Activated T-cell treated with anti-CD3 and anti-CD28 coated beads for 48 hours (primary cell): ENCODE measurements around the gene PAX5.
"Not testable (repeated sequence)": the region's sequence is repeated elsewhere in the genome, so short reads cannot be mapped to it uniquely, and the experiment has no call there.

Source experiments
- DNase-seq: peaks from one replicate; pipeline ENCODE4 v3.0.0-alpha.2; 2020; ENCODE audit warnings: low read depth

PAX5 gene

GRCh38 chr9:37033682-37034304 lies at the start of gene PAX5:
TSS of gene PAX5 (minus strand) at chr9:37034268. CDS start at chr9:37034031, 237 bp downstream.
- no peak for DNase-seq

- DNase-seq = no peak
These were observed 49.6 kb upstream of the PAX5 start for GRCh38 chr9:37083654-37084053.

- DNase-seq = no peak
These were observed 48.2 kb upstream of the PAX5 start for GRCh38 chr9:37082214-37082765.

GRCh38 chr9:37081507-37081906 lies 47.4 kb upstream of the PAX5 start:
- not testable (repeated sequence) for DNase-seq

GRCh38 chr9:37080165-37080628 lies 46.1 kb upstream of the PAX5 start:
- peak; percentile 6 for DNase-seq

GRCh38 chr9:37079370-37080164 lies 45.5 kb upstream of the PAX5 start:
- peak; percentile 85 for DNase-seq

GRCh38 chr9:37074790-37075189 lies 40.7 kb upstream of the PAX5 start:
- DNase-seq = not testable (repeated sequence)

GRCh38 chr9:37066139-37066725 lies 32.2 kb upstream of the PAX5 start:
- no peak for DNase-seq

- no peak for DNase-seq
These were observed 28.3 kb upstream of the PAX5 start for GRCh38 chr9:37062336-37062735.

GRCh38 chr9:37061768-37062167 lies 27.7 kb upstream of the PAX5 start:
- no peak for DNase-seq

- no peak for DNase-seq
These were observed 26.8 kb upstream of the PAX5 start for GRCh38 chr9:37060833-37061232.

- DNase-seq = no peak
These were observed 22.2 kb upstream of the PAX5 start for GRCh38 chr9:37056046-37056920.

GRCh38 chr9:37054363-37054720 lies 20.3 kb upstream of the PAX5 start:
- DNase-seq = not testable (repeated sequence)

GRCh38 chr9:37053684-37054362 lies 19.8 kb upstream of the PAX5 start:
- DNase-seq = no peak

- DNase-seq = no peak
These were observed 12.6 kb upstream of the PAX5 start for GRCh38 chr9:37046683-37047082.

GRCh38 chr9:37042421-37042820 lies 8.4 kb upstream of the PAX5 start:
- DNase-seq = no peak

- no peak for DNase-seq
These were observed 6.5 kb upstream of the PAX5 start for GRCh38 chr9:37040508-37041127.

- DNase-seq = no peak
These were observed 4.9 kb upstream of the PAX5 start for GRCh38 chr9:37038943-37039464.

GRCh38 chr9:37038302-37038942 lies 4.4 kb upstream of the PAX5 start:
- no peak for DNase-seq
